ENCODE results near the gene CD34.

- TF ChIP-seq, protein P1, sequence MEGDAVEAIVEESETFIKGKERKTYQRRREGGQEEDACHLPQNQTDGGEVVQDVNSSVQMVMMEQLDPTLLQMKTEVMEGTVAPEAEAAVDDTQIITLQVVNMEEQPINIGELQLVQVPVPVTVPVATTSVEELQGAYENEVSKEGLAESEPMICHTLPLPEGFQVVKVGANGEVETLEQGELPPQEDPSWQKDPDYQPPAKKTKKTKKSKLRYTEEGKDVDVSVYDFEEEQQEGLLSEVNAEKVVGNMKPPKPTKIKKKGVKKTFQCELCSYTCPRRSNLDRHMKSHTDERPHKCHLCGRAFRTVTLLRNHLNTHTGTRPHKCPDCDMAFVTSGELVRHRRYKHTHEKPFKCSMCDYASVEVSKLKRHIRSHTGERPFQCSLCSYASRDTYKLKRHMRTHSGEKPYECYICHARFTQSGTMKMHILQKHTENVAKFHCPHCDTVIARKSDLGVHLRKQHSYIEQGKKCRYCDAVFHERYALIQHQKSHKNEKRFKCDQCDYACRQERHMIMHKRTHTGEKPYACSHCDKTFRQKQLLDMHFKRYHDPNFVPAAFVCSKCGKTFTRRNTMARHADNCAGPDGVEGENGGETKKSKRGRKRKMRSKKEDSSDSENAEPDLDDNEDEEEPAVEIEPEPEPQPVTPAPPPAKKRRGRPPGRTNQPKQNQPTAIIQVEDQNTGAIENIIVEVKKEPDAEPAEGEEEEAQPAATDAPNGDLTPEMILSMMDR (IDR thresholded peaks at IDR 0.05), result no peak
- no peak for TF ChIP-seq POLR2A (IDR thresholded peaks at IDR 0.05)
These were observed 3.0 kb upstream of the CD34 start for GRCh38 chr1:207913951-207914350.

All from uterus (tissue), 2 donors.